Left hindlimb (tissue), 1 donor: ENCODE data around the gene MAGEC2.

Experiments used
- DNase-seq: peaks from one replicate; pipeline ENCODE4 v3.0.0-alpha.2; 2018

Gene MAGEC2, protein sequence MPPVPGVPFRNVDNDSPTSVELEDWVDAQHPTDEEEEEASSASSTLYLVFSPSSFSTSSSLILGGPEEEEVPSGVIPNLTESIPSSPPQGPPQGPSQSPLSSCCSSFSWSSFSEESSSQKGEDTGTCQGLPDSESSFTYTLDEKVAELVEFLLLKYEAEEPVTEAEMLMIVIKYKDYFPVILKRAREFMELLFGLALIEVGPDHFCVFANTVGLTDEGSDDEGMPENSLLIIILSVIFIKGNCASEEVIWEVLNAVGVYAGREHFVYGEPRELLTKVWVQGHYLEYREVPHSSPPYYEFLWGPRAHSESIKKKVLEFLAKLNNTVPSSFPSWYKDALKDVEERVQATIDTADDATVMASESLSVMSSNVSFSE

DNA sequence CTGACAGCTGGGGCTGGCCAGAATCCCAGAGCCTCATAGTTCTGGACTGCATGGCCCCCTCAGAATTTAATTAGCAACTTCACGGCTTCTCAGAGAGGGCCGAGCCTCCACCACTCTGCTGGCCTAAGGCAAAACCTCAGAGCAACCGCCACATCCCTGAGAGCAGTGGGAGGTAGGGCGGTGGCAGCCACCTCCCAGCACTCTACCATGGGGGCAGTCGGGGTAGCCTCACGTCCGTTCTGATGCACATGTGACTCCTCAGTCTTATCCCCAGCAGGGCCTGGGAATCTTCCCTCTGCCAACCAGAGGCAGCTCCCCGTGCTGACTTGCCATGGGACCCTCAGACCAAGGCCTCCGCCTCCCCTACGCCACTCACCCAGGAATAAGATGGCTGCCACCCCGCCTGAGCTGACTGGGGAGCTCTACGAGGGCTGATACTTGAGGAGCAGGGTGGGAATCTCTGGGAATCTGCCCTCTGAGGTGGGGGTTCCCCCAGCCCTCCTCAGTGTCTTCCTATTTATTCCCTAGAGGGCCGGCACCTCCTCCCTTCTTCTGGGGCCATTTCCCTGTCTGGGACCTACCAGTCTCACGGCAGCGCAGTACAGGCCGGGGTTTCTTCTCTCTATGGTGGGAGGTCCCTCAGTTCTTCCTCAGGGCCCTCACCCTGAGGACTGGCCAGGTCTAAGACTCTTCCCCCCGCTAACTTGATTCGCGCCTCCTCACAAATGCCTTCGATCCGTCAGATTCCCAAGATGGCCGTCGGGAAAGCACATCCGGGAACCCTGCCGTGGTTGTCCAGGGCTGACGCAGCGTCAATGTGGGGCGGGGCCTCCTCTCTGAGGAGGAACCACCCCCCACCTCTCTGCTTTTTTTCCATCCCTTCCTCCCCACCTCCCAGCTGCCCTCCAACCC, at the start of gene MAGEC2:
Gene MAGEC2 (minus strand): TSS at position 769 of the 912 bp plus-strand sequence. CDS start 1,303 bp downstream, outside the sequence.
- DNase-seq: no peak

DNA sequence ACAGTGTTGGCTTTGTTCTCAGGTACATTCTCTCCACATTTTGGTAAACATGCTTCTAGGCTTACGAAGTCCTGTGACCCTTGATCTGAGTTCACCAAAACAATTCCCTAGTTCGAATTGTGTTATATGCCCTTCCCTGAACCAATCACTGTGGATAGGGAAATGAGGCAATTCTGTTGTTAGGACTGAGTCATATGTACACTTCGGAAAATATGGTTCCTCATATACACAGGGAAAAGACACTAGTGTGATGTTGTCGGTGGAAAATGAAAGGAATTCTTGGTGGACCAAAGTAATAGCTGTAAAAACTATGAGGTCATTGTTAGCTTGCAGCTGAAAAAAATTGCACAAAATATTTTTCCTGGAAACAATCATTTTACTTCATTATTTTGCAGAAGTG, 46.6 kb upstream of the MAGEC2 start:
- no peak for DNase-seq

- no peak for DNase-seq
Measured at GRCh38 chrX:142251202-142251601, 46.1 kb upstream of the MAGEC2 start.

DNA sequence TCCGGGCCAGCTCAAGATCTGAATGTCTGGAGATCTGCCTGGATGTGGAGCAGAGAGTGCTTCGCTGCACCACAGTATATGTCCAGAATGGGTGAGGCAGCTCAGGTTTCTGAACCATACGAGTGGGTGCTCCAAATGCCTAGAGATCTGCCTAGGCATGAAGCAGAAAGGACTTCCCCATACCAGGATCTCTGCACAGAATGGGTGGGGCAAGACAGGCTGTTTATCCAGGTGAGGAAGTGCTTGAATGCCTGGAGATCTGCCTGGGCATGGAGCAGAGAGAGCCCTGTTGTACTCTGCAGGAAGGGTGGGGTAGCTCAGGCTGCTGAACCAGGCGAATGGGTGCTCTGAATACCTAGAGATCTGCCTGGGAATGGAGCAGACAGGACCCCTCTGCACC, 45.4 kb upstream of the MAGEC2 start:
- no peak for DNase-seq

DNA sequence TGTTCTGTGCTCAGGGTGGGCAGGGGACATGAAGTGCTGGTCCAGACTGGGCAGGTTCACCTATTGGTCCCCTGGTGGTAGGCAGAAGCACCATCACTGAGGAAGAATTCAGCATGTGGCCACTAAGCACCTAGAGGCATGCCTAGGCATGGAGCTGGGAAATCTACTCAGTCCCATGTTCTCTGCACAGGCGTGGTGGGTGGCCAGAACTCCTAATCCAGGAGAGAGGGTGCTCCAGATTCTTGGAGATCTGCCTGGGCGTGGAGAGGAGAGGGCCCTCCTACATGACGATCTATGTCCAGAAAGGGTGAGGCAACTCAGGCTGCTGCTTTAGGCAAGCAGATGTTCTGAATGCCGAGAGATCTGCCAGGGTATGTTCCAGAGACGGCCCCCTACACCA, 44.6 kb upstream of the MAGEC2 start:
- no peak for DNase-seq

- DNase-seq: no peak
Measured at GRCh38 chrX:142244568-142244967, 39.5 kb upstream of the MAGEC2 start.

DNA sequence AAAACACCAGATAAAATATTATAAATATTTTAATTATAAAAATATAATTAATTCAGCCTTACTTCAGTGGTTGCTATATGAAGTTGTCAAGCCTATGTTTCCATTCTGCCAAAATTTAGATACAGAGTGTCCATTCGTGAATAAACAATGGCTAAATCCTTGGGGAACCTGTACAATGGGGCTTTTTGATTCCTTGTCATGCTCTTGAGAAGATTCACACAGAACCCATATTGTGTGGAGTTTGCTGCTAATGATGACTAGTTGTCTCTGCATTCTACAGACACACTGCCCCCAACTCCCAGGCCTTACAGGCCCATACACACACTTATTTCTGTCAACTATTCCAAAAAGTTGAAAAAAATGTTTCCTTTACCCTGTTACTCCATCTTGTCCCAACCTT, 33.4 kb upstream of the MAGEC2 start:
- no peak for DNase-seq

DNA sequence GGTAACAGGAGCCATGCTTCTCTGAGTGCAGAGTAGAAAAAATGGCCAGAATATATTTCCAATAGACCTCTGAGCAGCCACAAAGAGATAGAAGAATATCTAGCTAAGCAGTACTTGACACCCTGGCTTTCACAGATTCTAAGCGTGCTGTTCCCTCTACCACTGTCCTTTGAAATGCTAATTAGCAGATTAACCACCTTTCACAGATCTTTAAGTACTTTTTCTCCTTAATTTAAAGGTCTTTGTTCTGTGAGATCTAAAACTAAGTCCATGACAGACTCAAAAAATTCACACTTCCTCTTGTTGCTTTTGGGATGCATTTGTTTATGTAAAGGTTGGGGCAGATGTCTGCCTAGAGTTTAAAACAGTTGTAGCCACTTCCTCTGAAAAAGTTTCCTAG, 28.3 kb upstream of the MAGEC2 start:
- DNase-seq: no peak

DNA sequence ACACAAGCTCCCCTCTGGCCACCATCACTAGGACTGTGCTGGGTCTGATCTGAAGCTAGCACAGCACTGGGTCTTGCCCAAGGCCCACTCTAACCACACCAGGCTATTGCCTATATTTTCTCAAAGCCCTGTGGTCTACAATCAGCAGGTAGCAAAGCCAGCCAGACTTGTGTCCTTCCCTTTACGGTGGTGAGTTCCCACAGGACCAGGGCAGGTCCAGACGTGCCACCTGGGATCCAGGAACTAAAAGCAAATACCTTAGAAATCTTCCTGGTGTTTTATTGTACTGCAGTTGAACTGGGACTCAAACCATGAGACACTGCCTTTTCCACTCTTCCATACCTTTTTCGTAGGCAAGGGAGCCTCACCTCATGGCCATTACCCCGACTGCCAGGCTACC, 9.0 kb upstream of the MAGEC2 start:
- DNase-seq: no peak

DNA sequence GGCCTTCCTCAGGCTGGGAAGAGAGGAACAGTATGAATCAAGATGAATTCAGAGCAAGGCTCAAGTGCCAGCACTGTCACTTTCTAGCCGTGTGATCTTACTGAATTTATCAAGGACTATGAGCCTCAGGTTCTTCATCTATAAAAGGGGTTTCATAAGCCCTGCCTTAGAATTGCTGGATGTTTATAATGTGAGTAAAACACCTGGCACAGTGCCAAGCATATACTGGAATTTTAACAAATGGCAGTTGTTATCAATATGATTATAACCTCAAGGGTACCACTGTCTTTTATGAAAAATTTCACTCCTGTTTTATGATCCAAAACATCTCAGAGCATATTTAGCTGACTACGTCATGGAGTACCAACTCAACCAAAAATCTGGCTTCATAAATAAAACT, 4.0 kb downstream of the MAGEC2 start:
- no peak for DNase-seq

- no peak for DNase-seq
Measured at GRCh38 chrX:142186103-142186502, 19.0 kb downstream of the MAGEC2 start.

DNA sequence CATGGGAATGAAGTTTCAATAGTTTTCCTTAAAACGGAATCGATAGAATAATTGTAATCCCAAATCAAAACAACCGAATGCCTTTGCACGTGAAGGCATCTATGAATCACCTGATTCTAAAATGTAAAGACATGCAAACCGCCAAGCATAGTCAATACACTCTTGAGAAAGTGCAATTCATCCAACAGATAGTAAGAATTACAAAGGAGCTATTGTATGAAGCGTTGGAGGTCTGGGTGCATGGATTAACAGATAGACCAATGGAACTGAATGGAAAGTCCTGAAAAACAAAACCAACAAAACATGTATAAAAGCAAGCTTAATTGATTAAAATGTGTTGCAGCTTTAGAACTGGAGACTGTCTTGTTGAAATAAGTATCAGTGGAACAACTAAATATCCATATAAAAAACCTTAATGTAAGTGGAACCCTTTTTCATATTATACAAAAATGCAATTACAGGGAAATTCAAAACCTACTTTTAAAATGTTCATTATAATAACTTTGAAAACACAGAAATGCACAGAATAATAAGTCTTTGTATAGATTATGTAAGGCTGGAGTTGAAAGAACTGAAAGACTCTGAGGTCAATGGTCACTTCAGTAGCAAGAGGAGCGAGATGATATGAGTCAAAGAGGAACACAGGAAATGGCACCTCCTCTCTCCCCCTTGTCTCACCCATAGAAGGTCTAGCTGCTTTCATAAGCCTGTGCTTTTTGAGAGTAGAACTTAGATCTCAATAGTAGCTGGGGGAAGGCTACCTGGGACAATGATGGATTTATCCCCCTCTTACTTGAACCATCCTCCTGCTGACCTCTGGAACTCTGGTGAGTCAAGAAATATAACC, 20.1 kb downstream of the MAGEC2 start:
- DNase-seq: no peak

DNA sequence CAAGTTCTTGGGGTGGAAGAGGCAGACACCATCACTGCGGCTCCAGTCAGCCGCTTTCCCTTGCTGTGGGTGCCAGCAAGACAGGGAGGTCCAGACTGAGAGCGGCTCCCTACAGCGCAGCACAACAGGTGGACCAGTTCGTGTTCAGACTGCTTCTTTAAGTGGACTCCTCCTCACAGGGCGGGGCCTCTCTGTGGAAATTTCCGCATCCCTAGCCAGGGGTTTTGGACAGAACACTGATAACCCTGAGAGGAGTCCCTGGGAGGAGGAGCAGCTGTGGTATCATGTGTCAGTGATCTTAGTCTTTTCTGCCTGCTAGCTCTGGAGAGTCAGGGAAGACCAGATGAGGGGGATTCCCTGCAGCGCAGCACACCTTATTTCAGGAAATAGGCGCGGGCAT, 48.5 kb downstream of the MAGEC2 start:
- DNase-seq: no peak
